Measurements from ENCODE around the gene OR10D3. TPM values are rescaled to one million over a fixed set of nuclear protein-coding genes. Genes with fewer than 3 reads are reported as not detected.

The OR10D3 gene
- total and polyA plus RNA-seq, 2 donors (not counting 1 experiment from before 2014, with no cell fraction given), result not detected

DNA sequence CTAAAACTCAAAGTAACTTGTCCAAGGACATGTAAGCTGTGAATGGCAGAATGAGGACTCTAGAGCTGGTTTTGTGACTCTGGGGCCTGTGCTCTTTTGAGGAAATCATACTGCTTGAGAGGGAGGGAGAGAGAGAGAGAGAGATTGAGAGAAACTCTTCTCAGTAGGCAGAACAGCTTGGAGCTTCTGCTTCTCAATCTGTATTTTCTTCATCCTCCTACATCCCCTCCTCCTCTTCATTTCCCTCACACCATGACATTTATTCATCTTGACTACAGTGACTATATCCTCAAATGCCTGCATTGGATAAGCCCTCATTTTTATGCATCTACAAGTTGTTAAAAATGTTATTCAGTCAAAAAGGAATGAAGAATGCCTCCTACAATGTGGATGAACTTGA lies 23.7 kb upstream of the OR10D3 start:
- H3K27me3 ChIP-seq (replicated peaks in 1 of 4; ENCODE audit: control extremely low read depth in 1 of 4, control insufficient read depth in 3 of 4, insufficient read depth in 4 of 4, low read length in 3 of 4), result peaks cover 0 to 3% (median 0%) of the 10 kb centered on the region in 4 experiments
- H3K27ac ChIP-seq (ENCODE audit: low read length in 2 of 2), result no peak overlapping the region
- H4K20me1 ChIP-seq (ENCODE audit: control insufficient read depth, insufficient read depth, low read length, poor library complexity, severe bottlenecking), result no peaks in the 10 kb centered on the region
- Mint-ChIP-seq H3K27ac (no peak overlapping the region), H3K27me3 (peaks cover 11% of the 10 kb centered on the region), H3K9me3 (ENCODE audit: insufficient read depth) (no peaks in the 10 kb centered on the region), H3K4me1 (no peaks in the 10 kb centered on the region), H3K4me3 (no peak overlapping the region)
- H3K4me3 ChIP-seq (ENCODE audit: control extremely low read depth in 1 of 5, extremely low read depth in 1 of 5, insufficient read depth in 1 of 5, low read depth in 2 of 5, low read length in 4 of 5), result no peak overlapping the region
- CTCF ChIA-PET, result no interaction called here
- DNase-seq, result no peak
- POLR2A ChIA-PET, result no interaction called here
- ATAC-seq (ENCODE audit: low read depth), result no peak
- no peak overlapping the region for H2AFZ ChIP-seq (ENCODE audit: insufficient read depth, low read depth, low read length, poor library complexity, severe bottlenecking)
- no peak overlapping the region for H3K4me2 ChIP-seq (replicated peaks; ENCODE audit: low read depth, low read length, poor library complexity, severe bottlenecking)
- no peaks in the 10 kb centered on the region for H3K36me3 ChIP-seq (replicated peaks in 1 of 2; ENCODE audit: control extremely low read depth in 1 of 2, control insufficient read depth in 1 of 2, extremely low read depth in 1 of 2, insufficient read depth in 2 of 2, low read length in 1 of 2)
- H3K4me1 ChIP-seq (ENCODE audit: control insufficient read depth in 2 of 2, insufficient read depth in 2 of 2, low read length in 2 of 2), result no peaks in the 10 kb centered on the region
- no peaks in the 10 kb centered on the region for H3K9me3 ChIP-seq (ENCODE audit: control extremely low read depth in 1 of 3, control insufficient read depth in 2 of 3, insufficient read depth in 1 of 3, low read length in 2 of 3)
- H3K9ac ChIP-seq (ENCODE audit: low read length), result no peak overlapping the region
- no peaks in the 10 kb centered on the region for H3K79me2 ChIP-seq (ENCODE audit: control insufficient read depth, insufficient read depth, low read length)
- no peak for TF ChIP-seq CTCF (IDR thresholded peaks at IDR 0.05)
- no peak for TF ChIP-seq EZH2 (IDR thresholded peaks at IDR 0.05; ENCODE audit: borderline replicate concordance, insufficient read depth, low read depth, low read length, poor library complexity, severe bottlenecking)
- intact Hi-C loops (cut with micrococcal nuclease), result no loop called here

DNA sequence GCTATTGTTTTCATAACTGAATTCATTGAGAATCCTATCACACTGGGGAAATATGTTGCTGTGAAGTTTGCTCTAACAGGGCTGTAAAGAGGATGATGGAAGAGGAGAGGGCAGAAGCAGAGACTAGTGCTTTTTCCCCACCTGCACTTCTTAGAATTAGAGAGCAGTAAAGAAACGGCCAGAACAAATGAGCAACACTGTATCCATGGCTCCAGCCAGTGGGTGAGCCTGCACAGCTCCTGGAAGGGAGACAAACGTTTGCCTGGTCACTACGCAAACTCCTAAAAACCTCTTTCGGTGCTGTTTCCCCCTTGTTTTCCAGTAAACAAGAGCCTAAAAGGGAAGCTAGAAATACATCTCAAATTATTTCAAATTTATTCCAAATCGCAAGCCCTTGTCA lies 22.2 kb upstream of the OR10D3 start:
- ChIA-PET CTCF (interaction anchor here (1.3 kb wide), 1 partner anchor 89 kb away, joined by 3 read pairs; no protein-coding TSS in a partner anchor), POLR2A (no interaction called here)
- H3K4me1 ChIP-seq (ENCODE audit: control insufficient read depth in 2 of 2, insufficient read depth in 2 of 2, low read length in 2 of 2), result no peaks in the 10 kb centered on the region
- H3K4me2 ChIP-seq (replicated peaks; ENCODE audit: low read depth, low read length, poor library complexity, severe bottlenecking), result no peak overlapping the region
- ATAC-seq (ENCODE audit: low read depth), result no peak
- no peak for DNase-seq
- H3K4me3 ChIP-seq (ENCODE audit: control extremely low read depth in 1 of 5, extremely low read depth in 1 of 5, insufficient read depth in 1 of 5, low read depth in 2 of 5, low read length in 4 of 5), result no peak overlapping the region
- H3K36me3 ChIP-seq (replicated peaks in 1 of 2; ENCODE audit: control extremely low read depth in 1 of 2, control insufficient read depth in 1 of 2, extremely low read depth in 1 of 2, insufficient read depth in 2 of 2, low read length in 1 of 2), result no peaks in the 10 kb centered on the region
- H3K4me3 Mint-ChIP-seq, result no peak overlapping the region
- no peak overlapping the region for H3K27ac ChIP-seq (ENCODE audit: low read length in 2 of 2)
- TF ChIP-seq EZH2 (IDR thresholded peaks at IDR 0.05; ENCODE audit: borderline replicate concordance, insufficient read depth, low read depth, low read length, poor library complexity, severe bottlenecking) (no peak), CTCF (IDR thresholded peaks at IDR 0.05) (no peak)
- intact Hi-C loops (cut with micrococcal nuclease), result no loop called here
- H3K27me3 ChIP-seq (replicated peaks in 1 of 4; ENCODE audit: control extremely low read depth in 1 of 4, control insufficient read depth in 3 of 4, insufficient read depth in 4 of 4, low read length in 3 of 4), result peaks cover 0 to 3% (median 0%) of the 10 kb centered on the region in 4 experiments
- no peak overlapping the region for H3K9ac ChIP-seq (ENCODE audit: low read length)
- no peaks in the 10 kb centered on the region for H3K4me1 Mint-ChIP-seq
- H3K27ac Mint-ChIP-seq, result no peak overlapping the region
- WGBS (ENCODE audit: insufficient coverage), result 81% methylated on average over 4 of the region's 5 CpGs
- H2AFZ ChIP-seq (ENCODE audit: insufficient read depth, low read depth, low read length, poor library complexity, severe bottlenecking), result no peak overlapping the region
- H3K79me2 ChIP-seq (ENCODE audit: control insufficient read depth, insufficient read depth, low read length), result no peaks in the 10 kb centered on the region
- no peaks in the 10 kb centered on the region for H3K9me3 Mint-ChIP-seq (ENCODE audit: insufficient read depth)
- H4K20me1 ChIP-seq (ENCODE audit: control insufficient read depth, insufficient read depth, low read length, poor library complexity, severe bottlenecking), result no peaks in the 10 kb centered on the region
- H3K9me3 ChIP-seq (ENCODE audit: control extremely low read depth in 1 of 3, control insufficient read depth in 2 of 3, insufficient read depth in 1 of 3, low read length in 2 of 3), result no peaks in the 10 kb centered on the region
- H3K27me3 Mint-ChIP-seq, result peaks cover 15% of the 10 kb centered on the region

All from B cell (primary cell).